Cardiac muscle cell (in vitro differentiated cells and primary cell): ENCODE results near the gene ZDHHC9. TPM values are rescaled to one million over a fixed set of nuclear protein-coding genes. Genes with fewer than 3 reads are reported as not detected.

ENCODE experiments used
- DNase-seq, 2 donors: peaks; one replicate each; pipeline versions ENCODE4 v3.0.0 to v3.0.0-alpha.2; 2010 to 2017; ENCODE audit warnings: low read depth in 1 of 2, low spot score in 1 of 2
- H3K27ac ChIP-seq: fragments of 200-600 bp; sonication (generic); 2 replicates; pipeline ENCODE4 v1.5.1; 2016
- H3K27me3 ChIP-seq: fragments of 200-600 bp; sonication (generic); 2 replicates; pipeline ENCODE4 v1.6.0; 2016; ENCODE audit warnings: control low read depth
- H3K36me3 ChIP-seq: fragments of 200-600 bp; sonication (generic); 2 replicates; pipeline ENCODE4 v1.5.1; 2016; ENCODE audit warnings: control low read depth
- H3K4me1 ChIP-seq: fragments of 200-600 bp; sonication (generic); 2 replicates; pipeline ENCODE4 v1.8.1; 2017; ENCODE audit warnings: low read depth, mild to moderate bottlenecking, mixed run types
- H3K4me3 ChIP-seq: fragments of 200-600 bp; sonication (generic); 2 replicates; pipeline ENCODE4 v1.5.1; 2016; ENCODE audit warnings: mild to moderate bottlenecking
- H3K9me3 ChIP-seq: fragments of 200-600 bp; sonication (generic); 2 replicates; pipeline ENCODE4 v1.5.1; 2017; ENCODE audit warnings: low read depth, mild to moderate bottlenecking, control low read depth
- CTCF ChIP-seq: IDR thresholded peaks from 2 replicates; pipeline ENCODE4 v1.5.1; 2012; ENCODE audit warnings: low read depth, mild to moderate bottlenecking, low read length
- polyA plus RNA-seq: library from polyadenylated mRNA; unstranded; fragments of >200 nt; fragmentation: Nextera tagmentation; extraction: Ambion mirVana; gene quantifications from 2 replicates; pipeline ENCODE4 v1.2.1, GENCODE V29; 2016
- total RNA-seq: library from RNA; depleted of rRNA; stranded (reverse); fragments of >200 nt; gene quantifications from 2 replicates; pipeline ENCODE4 v1.2.3, GENCODE V29; 2016

The ZDHHC9 gene
- total and polyA plus RNA-seq, 2 experiments from 2014 or later = 9.9 to 15.5 TPM

GRCh38 chrX:129792586-129793291 lies 50.9 kb downstream of the ZDHHC9 start:
- no peaks in the 10 kb centered on the region for H3K36me3 ChIP-seq
- no peak overlapping the region for H3K4me3 ChIP-seq
- no peaks in the 10 kb centered on the region for H3K27me3 ChIP-seq
- no peaks in the 10 kb centered on the region for H3K9me3 ChIP-seq
- DNase-seq = no peak
- H3K27ac ChIP-seq = no peak overlapping the region
- no peaks in the 10 kb centered on the region for H3K4me1 ChIP-seq
- TF ChIP-seq CTCF = no peak

- Histone ChIP-seq H3K27ac (no peak overlapping the region), H3K36me3 (no peaks in the 10 kb centered on the region), H3K4me3 (no peak overlapping the region), H3K27me3 (no peaks in the 10 kb centered on the region), H3K4me1 (no peaks in the 10 kb centered on the region), H3K9me3 (no peaks in the 10 kb centered on the region)
- TF ChIP-seq CTCF = no peak
- DNase-seq = no peak
Observed at GRCh38 chrX:129791961-129792570, 51.6 kb downstream of the ZDHHC9 start.

- no peak for TF ChIP-seq CTCF
- no peaks in the 10 kb centered on the region for H3K36me3 ChIP-seq
- H3K27ac ChIP-seq = no peak overlapping the region
- no peaks in the 10 kb centered on the region for H3K4me1 ChIP-seq
- no peaks in the 10 kb centered on the region for H3K9me3 ChIP-seq
- no peak overlapping the region for H3K4me3 ChIP-seq
- DNase-seq = no peak
- H3K27me3 ChIP-seq = no peaks in the 10 kb centered on the region
Observed at GRCh38 chrX:129791336-129791735, 52.4 kb downstream of the ZDHHC9 start.

- TF ChIP-seq CTCF = no peak
- Histone ChIP-seq H3K27me3 (no peaks in the 10 kb centered on the region), H3K27ac (no peak overlapping the region), H3K36me3 (no peaks in the 10 kb centered on the region), H3K4me1 (no peaks in the 10 kb centered on the region), H3K9me3 (no peaks in the 10 kb centered on the region), H3K4me3 (no peak overlapping the region)
- DNase-seq = no peak
Observed at GRCh38 chrX:129790808-129791207, 52.9 kb downstream of the ZDHHC9 start.

GRCh38 chrX:129790146-129790545 lies 53.5 kb downstream of the ZDHHC9 start:
- Histone ChIP-seq H3K4me1 (no peaks in the 10 kb centered on the region), H3K9me3 (no peaks in the 10 kb centered on the region), H3K4me3 (no peak overlapping the region), H3K27me3 (no peaks in the 10 kb centered on the region), H3K36me3 (no peaks in the 10 kb centered on the region), H3K27ac (no peak overlapping the region)
- no peak for TF ChIP-seq CTCF
- no peak for DNase-seq
